ENCODE measurements around the gene VSIG4. TPM values are rescaled to one million over a fixed set of nuclear protein-coding genes. Genes with fewer than 3 reads are reported as not detected.

The VSIG4 gene
- total and polyA plus RNA-seq, 2 of the 8 experiments (the other 6 are each of a cell fraction or from before 2014, with no cell fraction given), result not detected

DNA sequence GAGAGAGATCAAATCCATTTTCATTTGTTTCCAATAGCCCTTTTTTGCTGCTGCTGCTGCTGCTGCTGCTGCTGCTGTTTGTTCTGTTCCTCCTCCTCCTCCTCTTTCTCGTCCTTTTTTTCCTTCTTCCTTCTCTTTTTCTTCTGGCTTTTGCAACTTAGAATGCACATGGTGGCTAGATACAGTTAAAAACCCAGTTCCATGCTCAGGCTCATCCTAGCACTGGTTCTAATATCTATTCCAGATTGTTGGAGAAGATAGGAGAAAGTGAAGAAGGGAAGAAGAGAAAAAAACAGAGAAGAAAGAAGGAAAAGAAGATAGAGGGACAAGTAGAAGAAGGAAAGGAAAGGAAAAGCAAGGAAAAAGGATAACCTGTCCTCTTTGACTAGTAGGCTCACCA, 39.7 kb downstream of the VSIG4 start:
- H3K4me3 ChIP-seq (ENCODE audit: extremely low read depth in 1 of 4, insufficient read depth in 2 of 4, low read depth in 3 of 4, low read length in 4 of 4), result no peak overlapping the region
- TF ChIP-seq TEAD4 (IDR thresholded peaks at IDR 0.05; ENCODE audit: low read depth, low read length) (no peak), CBX8 (IDR thresholded peaks at IDR 0.05; ENCODE audit: borderline replicate concordance, low read depth, low read length) (no peak), JUND (IDR thresholded peaks at IDR 0.05; ENCODE audit: low read length) (no peak), NRF1 (IDR thresholded peaks at IDR 0.05; ENCODE audit: low read depth, low read length) (no peak), EZH2 (IDR thresholded peaks at IDR 0.05; ENCODE audit: low read depth, low read length, severe bottlenecking) (no peak), KDM5A (IDR thresholded peaks at IDR 0.05; ENCODE audit: low read length) (no peak), RXRA (IDR thresholded peaks at IDR 0.05; ENCODE audit: insufficient read depth, low read depth, low read length) (no peak)
- TF ChIP-seq, protein P1, sequence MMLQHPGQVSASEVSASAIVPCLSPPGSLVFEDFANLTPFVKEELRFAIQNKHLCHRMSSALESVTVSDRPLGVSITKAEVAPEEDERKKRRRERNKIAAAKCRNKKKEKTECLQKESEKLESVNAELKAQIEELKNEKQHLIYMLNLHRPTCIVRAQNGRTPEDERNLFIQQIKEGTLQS (IDR thresholded peaks at IDR 0.05; ENCODE audit: insufficient read depth, low read depth, low read length), result no peak
- no peak overlapping the region for H4K91ac ChIP-seq (replicated peaks; ENCODE audit: insufficient read length, low read length)
- H2BK20ac ChIP-seq (ENCODE audit: low read length), result no peak overlapping the region
- no peak overlapping the region for H3K9ac ChIP-seq (replicated peaks in 1 of 4; ENCODE audit: extremely low read depth in 1 of 4, low read depth in 3 of 4, low read length in 3 of 4)
- H3K36me3 ChIP-seq (ENCODE audit: control insufficient read depth in 2 of 4, insufficient read depth in 4 of 4, low read length in 3 of 4), result no peaks in the 10 kb centered on the region
- no peak overlapping the region for H2BK15ac ChIP-seq (ENCODE audit: low read length)
- no peaks in the 10 kb centered on the region for H3K23me2 ChIP-seq (ENCODE audit: low read depth, low read length)
- no peaks in the 10 kb centered on the region for H3K79me1 ChIP-seq (ENCODE audit: low read depth, low read length)
- no peaks in the 10 kb centered on the region for H3K4me1 ChIP-seq (replicated peaks in 1 of 4; ENCODE audit: control insufficient read depth in 3 of 4, insufficient read depth in 4 of 4, low read length in 3 of 4)
- H2AFZ ChIP-seq (ENCODE audit: low read length), result no peak overlapping the region
- no peak overlapping the region for H3K56ac ChIP-seq (replicated peaks; ENCODE audit: insufficient read length, low read depth, low read length)
- DNase-seq (ENCODE audit: low read depth in 1 of 2, low spot score in 2 of 2) (no peak), FAIRE-seq (no peak)
- no peak overlapping the region for H2BK12ac ChIP-seq (ENCODE audit: low read depth, low read length)
- no peak overlapping the region for H3K14ac ChIP-seq (ENCODE audit: insufficient read length)
- no peak overlapping the region for H3K27ac ChIP-seq (ENCODE audit: low read depth, low read length)
- POLR2A ChIA-PET (ENCODE audit: partially characterized antibody), result no interaction called here
- H3K18ac ChIP-seq (ENCODE audit: extremely low read depth, low read length), result no peak overlapping the region
- H4K8ac ChIP-seq (ENCODE audit: extremely low read depth, insufficient read depth, low read length), result no peak overlapping the region
- no peak overlapping the region for H2BK5ac ChIP-seq (ENCODE audit: low read depth, low read length)
- H3K4ac ChIP-seq (replicated peaks; ENCODE audit: insufficient read length, low read depth, low read length), result no peak overlapping the region
- H3K23ac ChIP-seq (ENCODE audit: insufficient read length), result no peak overlapping the region
- H3K9me3 ChIP-seq (ENCODE audit: insufficient read depth in 2 of 2, low read depth in 1 of 2, low read length in 1 of 2), result peaks cover 4 to 7% of the 10 kb centered on the region in 2 experiments; a peak in 1 of 4 replicates
- H4K5ac ChIP-seq (ENCODE audit: insufficient read length, low read depth, low read length), result no peak overlapping the region
- no peak overlapping the region for H3K4me2 ChIP-seq (ENCODE audit: insufficient read depth in 1 of 2, low read depth in 2 of 2, low read length in 2 of 2)
- no CpG with 5 or more reads among the region's 1 CpG for WGBS, 2 experiments (ENCODE audit: extremely low coverage in 1 of 2, insufficient coverage in 1 of 2, insufficient read length in 1 of 2, insufficient replicate concordance in 2 of 2, low coverage in 1 of 2, low lambda C conversion rate in 2 of 2, missing lambda C conversion rate in 1 of 2)
- H3K27me3 ChIP-seq (replicated peaks in 1 of 4; ENCODE audit: control insufficient read depth in 3 of 4, extremely low read depth in 1 of 4, insufficient read depth in 3 of 4, low read length in 3 of 4), result no peaks in the 10 kb centered on the region
- no peaks in the 10 kb centered on the region for H4K20me1 ChIP-seq (replicated peaks in 1 of 2; ENCODE audit: control insufficient read depth in 1 of 2, insufficient read depth in 2 of 2, low read length in 2 of 2)
- H2AK5ac ChIP-seq (ENCODE audit: low read depth, low read length), result no peak overlapping the region
- no peak overlapping the region for H2BK120ac ChIP-seq (replicated peaks; ENCODE audit: low read depth, low read length)
- CTCF ChIA-PET (ENCODE audit: partially characterized antibody), result interaction anchor here (1.2 kb wide), 1 partner anchor 43 kb away, joined by 3 read pairs; no protein-coding TSS in a partner anchor
- H3K79me2 ChIP-seq (ENCODE audit: control insufficient read depth in 1 of 2, insufficient read depth in 2 of 2, low read length in 2 of 2), result no peaks in the 10 kb centered on the region

All from H1 (cell line).